Peyer's patch (tissue), 4 donors: ENCODE results near the gene EYA3. TPM values are rescaled to one million over a fixed set of nuclear protein-coding genes. Genes with fewer than 3 reads are reported as not detected.

Experiments
- DNase-seq, 3 donors: peaks; one replicate each; pipeline ENCODE4 v3.0.0-alpha.2; 2017 to 2019
- H3K27ac ChIP-seq, 4 donors: fragments of 200-600 bp; sonication (generic); one replicate each; pipeline ENCODE4 v1.5.1; 2016 to 2019
- H3K27me3 ChIP-seq, 2 donors: fragments of 200-600 bp; sonication (generic); one replicate each; pipeline ENCODE4 v1.5.1; 2019
- H3K36me3 ChIP-seq, 3 donors: fragments of 200-600 bp; sonication (generic); one replicate each; pipeline ENCODE4 v1.5.1; 2016 to 2019
- H3K4me1 ChIP-seq, 4 donors: fragments of 200-600 bp; sonication (generic); one replicate each; pipeline ENCODE4 v1.5.1; 2016 to 2019
- H3K4me3 ChIP-seq, 4 donors: fragments of 200-600 bp; sonication (generic); 1 replicate in 3 of 4; 2 replicates in 1 of 4; pipeline ENCODE4 v1.5.1; 2016 to 2019; ENCODE audit warnings: mild to moderate bottlenecking in 1 of 4
- H3K9me3 ChIP-seq, 4 donors: fragments of 200-600 bp; sonication (generic); one replicate each; pipeline ENCODE4 v1.5.1; 2016 to 2019; ENCODE audit warnings: mild to moderate bottlenecking in 1 of 4
- CTCF ChIP-seq, 6 experiments: fragments of 450-650 bp in 4 of 6; fragments of 200-600 bp in 2 of 6; sonication (generic) in 1 of 6; IDR thresholded peaks; one replicate each; pipeline ENCODE4 v1.5.1; 2017 to 2019; ENCODE audit warnings: antibody characterized with exemption in 6 of 6, mild to moderate bottlenecking in 3 of 6, moderate library complexity in 1 of 6
- POLR2A ChIP-seq, 2 donors: fragments of 450-650 bp; IDR thresholded peaks; one replicate each; pipeline ENCODE4 v1.5.1; 2017; ENCODE audit warnings: antibody characterized with exemption in 2 of 2, mild to moderate bottlenecking in 2 of 2, moderate library complexity in 2 of 2
- total RNA-seq, 4 donors: library from RNA; depleted of rRNA; stranded (reverse); fragments of >200 nt; gene quantifications; one replicate each; pipeline ENCODE4 v1.1.0, GENCODE V29; 2016

EYA3 gene
- total RNA-seq, 4 donors from 2014 or later, result 17.1 to 32.2 (median 23.4) TPM

GRCh38 chr1:28074892-28075511 lies 13.4 kb downstream of the EYA3 start:
- Histone ChIP-seq H3K4me3 (no peak overlapping the region), H3K27me3 (no peaks in the 10 kb centered on the region), H3K9me3 (no peaks in the 10 kb centered on the region), H3K4me1 (peaks cover 0 to 6% (median 0%) of the 10 kb centered on the region in 4 donors), H3K36me3 (peaks cover 0 to 8% (median 0%) of the 10 kb centered on the region in 3 donors), H3K27ac (no peak overlapping the region)
- TF ChIP-seq POLR2A (IDR thresholded peaks at IDR 0.05) (no peak), CTCF (IDR thresholded peaks at IDR 0.05) (no peak)
- DNase-seq, result no peak

- H3K36me3 ChIP-seq, result peaks cover 0 to 3% (median 0%) of the 10 kb centered on the region in 3 donors
- H3K27me3 ChIP-seq, result no peaks in the 10 kb centered on the region
- H3K27ac ChIP-seq, result no peak overlapping the region
- peaks cover 0 to 6% (median 0%) of the 10 kb centered on the region in 4 donors for H3K4me1 ChIP-seq
- H3K9me3 ChIP-seq, result no peaks in the 10 kb centered on the region
- no peak overlapping the region for H3K4me3 ChIP-seq
- no peak for DNase-seq
- TF ChIP-seq CTCF (IDR thresholded peaks at IDR 0.05), result no peak
Measured at GRCh38 chr1:28073867-28074266, 14.5 kb downstream of the EYA3 start.

- no peak overlapping the region for H3K4me3 ChIP-seq
- DNase-seq, result no peak
- H3K36me3 ChIP-seq, result no peaks in the 10 kb centered on the region
- peaks cover 0 to 6% (median 0%) of the 10 kb centered on the region in 4 donors for H3K4me1 ChIP-seq
- no peaks in the 10 kb centered on the region for H3K27me3 ChIP-seq
- no peaks in the 10 kb centered on the region for H3K9me3 ChIP-seq
- H3K27ac ChIP-seq, result no peak overlapping the region
- no peak for TF ChIP-seq POLR2A (IDR thresholded peaks at IDR 0.05)
- no peak for TF ChIP-seq CTCF (IDR thresholded peaks at IDR 0.05)
Measured at GRCh38 chr1:28071813-28072212, 16.6 kb downstream of the EYA3 start.

- no peak overlapping the region for H3K27ac ChIP-seq
- TF ChIP-seq CTCF (IDR thresholded peaks at IDR 0.05) (no peak), POLR2A (IDR thresholded peaks at IDR 0.05) (no peak)
Measured at GRCh38 chr1:28070725-28071593, 17.5 kb downstream of the EYA3 start.

GRCh38 chr1:28067523-28068090 lies 20.8 kb downstream of the EYA3 start:
- no peak overlapping the region for H3K4me3 ChIP-seq
- no peak for DNase-seq
- H3K27ac ChIP-seq, result no peak overlapping the region
- H3K27me3 ChIP-seq, result no peaks in the 10 kb centered on the region
- TF ChIP-seq POLR2A (IDR thresholded peaks at IDR 0.05) (no peak), CTCF (IDR thresholded peaks at IDR 0.05) (no peak)
- peaks cover 0 to 12% (median 0%) of the 10 kb centered on the region in 4 donors for H3K4me1 ChIP-seq
- no peaks in the 10 kb centered on the region for H3K36me3 ChIP-seq
- H3K9me3 ChIP-seq, result no peaks in the 10 kb centered on the region

More at GRCh38 chr1:28070725-28071593, 17.5 kb downstream of the EYA3 start:
- H3K9me3 ChIP-seq, result no peaks in the 10 kb centered on the region
- no peak for DNase-seq
- no peaks in the 10 kb centered on the region for H3K36me3 ChIP-seq
- no peak overlapping the region for H3K4me3 ChIP-seq
- H3K4me1 ChIP-seq, result peaks cover 0 to 6% (median 0%) of the 10 kb centered on the region in 4 donors
- H3K27me3 ChIP-seq, result no peaks in the 10 kb centered on the region
